HEK293T (cell line): ENCODE measurements around the gene KRTAP22-2.

Source experiments
- CTCF ChIA-PET: fragments of 350-600 bp; formaldehyde crosslinking; extraction: SDS; loops from one replicate; lab custom pipeline; 2021; ENCODE audit warnings: antibody characterized with exemption, inconsistent platforms; lab: Yijun Ruan, JAX
- POLR2A ChIA-PET: fragments of 350-600 bp; formaldehyde crosslinking; extraction: SDS; loops from one replicate; lab custom pipeline; 2020; ENCODE audit warnings: antibody characterized with exemption, inconsistent platforms; lab: Yijun Ruan, JAX
- DNase-seq: peaks from one replicate; pipeline ENCODE4 v3.0.0; 2012; ENCODE audit warnings: mixed read lengths; ENCODE audit errors: extremely low spot score
- ARNT ChIP-seq: fragments of 450-650 bp; IDR thresholded peaks from 2 replicates; pipeline ENCODE4 v1.6.1; 2017; ENCODE audit warnings: mild to moderate bottlenecking
- BHLHE40 ChIP-seq: fragments of 450-650 bp; IDR thresholded peaks from 2 replicates; pipeline ENCODE4 v1.6.1; 2016; ENCODE audit warnings: mild to moderate bottlenecking, moderate library complexity, borderline replicate concordance
- CTBP1 ChIP-seq: fragments of 450-650 bp; IDR thresholded peaks from 2 replicates; pipeline ENCODE4 v1.6.1; 2016; ENCODE audit warnings: borderline replicate concordance
- ELF4 ChIP-seq: fragments of 450-650 bp; IDR thresholded peaks from 2 replicates; pipeline ENCODE4 v1.6.1; 2017; ENCODE audit warnings: antibody characterized with exemption
- FOXA1 ChIP-seq: fragments of 450-650 bp; IDR thresholded peaks from 2 replicates; pipeline ENCODE4 v1.6.1; 2016; ENCODE audit warnings: mild to moderate bottlenecking
- FOXK2 ChIP-seq: fragments of 450-650 bp; IDR thresholded peaks from 2 replicates; pipeline ENCODE4 v1.6.1; 2016; ENCODE audit warnings: mild to moderate bottlenecking
- FOXM1 ChIP-seq: fragments of 450-650 bp; IDR thresholded peaks from 2 replicates; pipeline ENCODE4 v1.6.1; 2017; ENCODE audit warnings: mild to moderate bottlenecking, borderline replicate concordance
- HDGF ChIP-seq: fragments of 450-650 bp; IDR thresholded peaks from 2 replicates; pipeline ENCODE4 v1.6.1; 2017; ENCODE audit warnings: antibody characterized with exemption, borderline replicate concordance
- L3MBTL2 ChIP-seq: fragments of 450-650 bp; conservative IDR thresholded peaks from 2 replicates; pipeline ENCODE4 v1.6.1; 2016; ENCODE audit warnings: mild to moderate bottlenecking
- LEF1 ChIP-seq: fragments of 450-650 bp; IDR thresholded peaks from 2 replicates; pipeline ENCODE4 v1.6.1; 2017; ENCODE audit warnings: mild to moderate bottlenecking, borderline replicate concordance
- NFRKB ChIP-seq: fragments of 450-650 bp; IDR thresholded peaks from 2 replicates; pipeline ENCODE4 v1.6.1; 2016; ENCODE audit warnings: mild to moderate bottlenecking, moderate library complexity
- PKNOX1 ChIP-seq: fragments of 450-650 bp; IDR thresholded peaks from 2 replicates; pipeline ENCODE4 v1.6.1; 2016
- SP1 ChIP-seq: fragments of 450-650 bp; IDR thresholded peaks from 2 replicates; pipeline ENCODE4 v1.6.1; 2017
- SUZ12 ChIP-seq: fragments of 450-650 bp; IDR thresholded peaks from 2 replicates; pipeline ENCODE4 v1.6.1; 2016; ENCODE audit warnings: mild to moderate bottlenecking
- TARDBP ChIP-seq: fragments of 450-650 bp; IDR thresholded peaks from 2 replicates; pipeline ENCODE4 v1.6.1; 2016
- ZNF384 ChIP-seq: fragments of 450-650 bp; IDR thresholded peaks from 2 replicates; pipeline ENCODE4 v1.6.1; 2016

The KRTAP22-2 gene

GRCh38 chr21:30561957-30562356 lies 28.2 kb downstream of the KRTAP22-2 start:
- CTCF ChIA-PET = no interaction called here
- no peak for TF ChIP-seq FOXA1
- no peak for TF ChIP-seq PKNOX1
- TF ChIP-seq NFRKB = no peak
- TF ChIP-seq SUZ12 = no peak
- TF ChIP-seq FOXK2 = no peak
- TF ChIP-seq FOXM1 = no peak
- no peak for TF ChIP-seq CTBP1
- TF ChIP-seq HDGF = no peak
- no peak for TF ChIP-seq ELF4
- no peak for TF ChIP-seq BHLHE40
- TF ChIP-seq L3MBTL2 = no peak
- no peak for TF ChIP-seq LEF1
- TF ChIP-seq SP1 = no peak
- TF ChIP-seq TARDBP = no peak
- no peak for TF ChIP-seq ZNF384
- no peak for DNase-seq
- POLR2A ChIA-PET = no interaction called here

- ChIA-PET POLR2A (no interaction called here), CTCF (no interaction called here)
- TF ChIP-seq CTBP1 (no peak), FOXA1 (no peak), ARNT (no peak), SP1 (no peak)
Observed at GRCh38 chr21:30561264-30561895, 28.8 kb downstream of the KRTAP22-2 start, which contains the start of gene KRTAP19-7. Gene KRTAP19-7, minus strand, starts transcription at chr21:30561314. Its CDS starts 25 bp downstream, at chr21:30561289.

GRCh38 chr21:30555095-30555494 lies 35.1 kb downstream of the KRTAP22-2 start:
- POLR2A ChIA-PET = no interaction called here
- DNase-seq = no peak
- no peak for TF ChIP-seq CTBP1
- TF ChIP-seq TARDBP = no peak
- no peak for TF ChIP-seq LEF1
- TF ChIP-seq NFRKB = no peak
- TF ChIP-seq HDGF = no peak
- TF ChIP-seq FOXK2 = no peak
- TF ChIP-seq BHLHE40 = no peak
- no peak for TF ChIP-seq SUZ12
- no peak for TF ChIP-seq ARNT
- no peak for TF ChIP-seq ELF4
- no peak for TF ChIP-seq ZNF384
- no peak for TF ChIP-seq FOXA1
- no peak for TF ChIP-seq L3MBTL2
- no peak for TF ChIP-seq FOXM1
- CTCF ChIA-PET = no interaction called here

More at GRCh38 chr21:30561264-30561895, 28.8 kb downstream of the KRTAP22-2 start, which contains the start of gene KRTAP19-7:
- DNase-seq = no peak

GRCh38 chr21:30552782-30553181 lies 37.4 kb downstream of the KRTAP22-2 start:
- no peak for DNase-seq
- CTCF ChIA-PET = no interaction called here
- TF ChIP-seq CTBP1 (no peak), BHLHE40 (no peak), TARDBP (no peak), FOXK2 (no peak), FOXA1 (no peak), HDGF (no peak), ZNF384 (no peak), PKNOX1 (no peak), L3MBTL2 (no peak), LEF1 (no peak), FOXM1 (no peak), NFRKB (no peak)
- POLR2A ChIA-PET = no interaction called here

- TF ChIP-seq FOXA1 (no peak), L3MBTL2 (no peak)
- no peak for DNase-seq
- ChIA-PET CTCF (interaction anchor here (0.6 kb wide), 1 partner anchor 292 kb away, joined by 3 read pairs; no protein-coding TSS in a partner anchor), POLR2A (no interaction called here)
Observed at GRCh38 chr21:30541764-30542163, 48.4 kb downstream of the KRTAP22-2 start, which contains the start of gene KRTAP19-6. Gene KRTAP19-6, minus strand, starts transcription at chr21:30541864. Its CDS starts 31 bp downstream, at chr21:30541833.
